ENCODE data around the gene LHFPL4. TPM values are rescaled to one million over a fixed set of nuclear protein-coding genes. Genes with fewer than 3 reads are reported as not detected.

LHFPL4 gene
- total RNA-seq, 2 donors from 2014 or later: 1.1 to 6.7 TPM

- H3K36me3 ChIP-seq (ENCODE audit: control insufficient read depth, insufficient read depth, low read length): no peaks in the 10 kb centered on the region
- peaks cover 4% of the 10 kb centered on the region for H3K4me1 Mint-ChIP-seq
- no peak overlapping the region for H3K27ac ChIP-seq (ENCODE audit: low read depth, low read length)
- H3K36me3 Mint-ChIP-seq (ENCODE audit: low read depth): no peaks in the 10 kb centered on the region
- WGBS, 2 experiments (ENCODE audit: insufficient coverage in 1 of 2, insufficient read length in 1 of 2): 7 to 8% methylated on average over 5 to 35 of the region's 39 CpGs
- peak; percentile 99 for TF ChIP-seq CTCF (conservative IDR thresholded peaks at IDR 0.05)
- peaks cover 47% of the 10 kb centered on the region for H3K27me3 Mint-ChIP-seq (ENCODE audit: insufficient read depth)
- peak overlapping the region; percentile 77 for H3K4me3 ChIP-seq (ENCODE audit: low read length)
- H3K9me3 Mint-ChIP-seq: no peaks in the 10 kb centered on the region
- peaks cover 21% of the 10 kb centered on the region for H3K27me3 ChIP-seq (ENCODE audit: control insufficient read depth, insufficient read depth, low read length, poor library complexity, severe bottlenecking)
- peak; percentile 98 for DNase-seq
- no peaks in the 10 kb centered on the region for H3K4me1 ChIP-seq (ENCODE audit: control insufficient read depth, insufficient read depth, low read length)
- H3K9me3 ChIP-seq (ENCODE audit: control insufficient read depth, low read length): no peaks in the 10 kb centered on the region
- H3K4me3 Mint-ChIP-seq: peak overlapping the region; percentile 56
- H3K9ac ChIP-seq (ENCODE audit: extremely low read depth, low read length, poor library complexity, severe bottlenecking): no peak overlapping the region
- no peak overlapping the region for H3K27ac Mint-ChIP-seq
Observed at GRCh38 chr3:9500108-9501050, 53.2 kb downstream of the LHFPL4 start.

GRCh38 chr3:9499455-9500107 is 54.0 kb downstream of the LHFPL4 start:
- no peak overlapping the region for H3K9ac ChIP-seq (ENCODE audit: extremely low read depth, low read length, poor library complexity, severe bottlenecking)
- Mint-ChIP-seq H3K27me3 (ENCODE audit: insufficient read depth) (peaks cover 55% of the 10 kb centered on the region), H3K27ac (no peak overlapping the region), H3K9me3 (no peaks in the 10 kb centered on the region), H3K36me3 (ENCODE audit: low read depth) (no peaks in the 10 kb centered on the region), H3K4me3 (peak overlapping the region; percentile 56), H3K4me1 (peaks cover 4% of the 10 kb centered on the region)
- H3K36me3 ChIP-seq (ENCODE audit: control insufficient read depth, insufficient read depth, low read length): no peaks in the 10 kb centered on the region
- no peak overlapping the region for H3K27ac ChIP-seq (ENCODE audit: low read depth, low read length)
- WGBS, 2 experiments (ENCODE audit: insufficient coverage in 1 of 2, insufficient read length in 1 of 2): 20 to 38% methylated on average over 12 to 19 of the region's 19 CpGs
- no peaks in the 10 kb centered on the region for H3K9me3 ChIP-seq (ENCODE audit: control insufficient read depth, low read length)
- TF ChIP-seq CTCF (conservative IDR thresholded peaks at IDR 0.05): no peak
- DNase-seq: peak; percentile 78
- H3K27me3 ChIP-seq (ENCODE audit: control insufficient read depth, insufficient read depth, low read length, poor library complexity, severe bottlenecking): peaks cover 21% of the 10 kb centered on the region
- H3K4me3 ChIP-seq (ENCODE audit: low read length): peak overlapping the region; percentile 77
- H3K4me1 ChIP-seq (ENCODE audit: control insufficient read depth, insufficient read depth, low read length): no peaks in the 10 kb centered on the region

- Mint-ChIP-seq H3K27me3 (ENCODE audit: insufficient read depth) (peaks cover 60% of the 10 kb centered on the region), H3K36me3 (ENCODE audit: low read depth) (no peaks in the 10 kb centered on the region), H3K4me1 (peaks cover 4% of the 10 kb centered on the region), H3K27ac (no peak overlapping the region), H3K9me3 (no peaks in the 10 kb centered on the region), H3K4me3 (no peak overlapping the region)
- Histone ChIP-seq H3K4me3 (ENCODE audit: low read length) (no peak overlapping the region), H3K36me3 (ENCODE audit: control insufficient read depth, insufficient read depth, low read length) (no peaks in the 10 kb centered on the region), H3K9ac (ENCODE audit: extremely low read depth, low read length, poor library complexity, severe bottlenecking) (no peak overlapping the region), H3K4me1 (ENCODE audit: control insufficient read depth, insufficient read depth, low read length) (no peaks in the 10 kb centered on the region), H3K27me3 (ENCODE audit: control insufficient read depth, insufficient read depth, low read length, poor library complexity, severe bottlenecking) (peaks cover 21% of the 10 kb centered on the region), H3K27ac (ENCODE audit: low read depth, low read length) (no peak overlapping the region), H3K9me3 (ENCODE audit: control insufficient read depth, low read length) (no peaks in the 10 kb centered on the region)
- 70 to 89% methylated on average over 2 to 6 of the region's 6 CpGs for WGBS, 2 experiments (ENCODE audit: insufficient coverage in 1 of 2, insufficient read length in 1 of 2)
- no peak for TF ChIP-seq CTCF (conservative IDR thresholded peaks at IDR 0.05)
- DNase-seq: no peak
Observed at GRCh38 chr3:9498781-9499180, 54.8 kb downstream of the LHFPL4 start.
